ENCODE results near the gene MOB3A.

GRCh38 chr19:2087621-2088100 is 8.5 kb downstream of the MOB3A start:
- TF ChIP-seq ZSCAN25 (CRISPR knock-in tag; IDR thresholded peaks at IDR 0.05) = no peak
- no peak for TF ChIP-seq EHMT2 (IDR thresholded peaks at IDR 0.05; ENCODE audit: borderline replicate concordance, low read depth, low read length)
- no peak for TF ChIP-seq ZBTB21 (CRISPR knock-in tag; IDR thresholded peaks at IDR 0.05)
- no peak for TF ChIP-seq NFRKB (IDR thresholded peaks at IDR 0.05)
- no peak for TF ChIP-seq ZNF225 (CRISPR knock-in tag; IDR thresholded peaks at IDR 0.05)
- no peak for TF ChIP-seq CTCF (CRISPR knock-in tag; IDR thresholded peaks at IDR 0.05)
- TF ChIP-seq ZNF282 (IDR thresholded peaks at IDR 0.05; ENCODE audit: partially characterized antibody) = no peak
- TF ChIP-seq ZNF776 (CRISPR knock-in tag; IDR thresholded peaks at IDR 0.05) = no peak

Data from HepG2 (cell line).